ENCODE results near the gene TDRKH. TPM values are rescaled to one million over a fixed set of nuclear protein-coding genes. Genes with fewer than 3 reads are reported as not detected.

Gene TDRKH
- total and polyA plus RNA-seq, 4 donors = 1.5 to 6.7 (median 3.8) TPM

DNA sequence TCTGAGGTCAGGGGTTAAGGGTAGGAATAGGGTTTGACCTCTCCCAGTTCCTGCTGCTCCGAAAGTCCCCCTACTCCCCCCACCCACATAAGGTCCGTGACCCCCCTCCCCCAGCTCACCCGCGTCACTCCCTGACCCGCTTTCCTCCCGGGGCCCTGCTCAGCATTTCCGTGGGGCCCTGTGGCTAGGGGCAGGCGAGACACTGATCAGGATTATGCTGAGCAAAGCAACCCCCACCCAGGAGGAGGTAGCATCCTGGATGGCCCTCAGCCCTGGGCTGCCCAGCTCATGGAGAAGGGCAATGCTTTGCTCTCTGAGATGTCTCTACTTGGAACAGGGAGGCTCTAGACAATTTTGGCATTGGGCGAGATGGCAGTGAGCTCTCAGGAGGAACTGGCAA is 37.6 kb upstream of the TDRKH start:
- Histone ChIP-seq H3K9me3 (ENCODE audit: control insufficient read depth in 4 of 4, low read length in 3 of 4) (no peaks in the 10 kb centered on the region), H3K9ac (ENCODE audit: low read depth in 1 of 2, low read length in 2 of 2) (no peak overlapping the region), H3K4me3 (ENCODE audit: low read depth in 1 of 3, low read length in 3 of 3) (no peak overlapping the region), H3K27ac (ENCODE audit: low read depth in 1 of 2, low read length in 2 of 2) (peak overlapping the region in 1 of 2 donors; percentile 23), H3K27me3 (ENCODE audit: control insufficient read depth in 4 of 4, insufficient read depth in 4 of 4, low read length in 3 of 4) (no peaks in the 10 kb centered on the region), H3K36me3 (ENCODE audit: control insufficient read depth in 4 of 4, insufficient read depth in 3 of 4, low read depth in 1 of 4, low read length in 3 of 4) (peaks cover 2 to 12% (median 4%) of the 10 kb centered on the region in 4 donors), H3K4me1 (ENCODE audit: control insufficient read depth in 4 of 4, insufficient read depth in 4 of 4, low read length in 3 of 4) (peaks cover 11 to 79% (median 62%) of the 10 kb centered on the region in 4 donors)
- no peak for TF ChIP-seq HNF4A (conservative IDR thresholded peaks at IDR 0.05)
- TF ChIP-seq, protein P1, sequence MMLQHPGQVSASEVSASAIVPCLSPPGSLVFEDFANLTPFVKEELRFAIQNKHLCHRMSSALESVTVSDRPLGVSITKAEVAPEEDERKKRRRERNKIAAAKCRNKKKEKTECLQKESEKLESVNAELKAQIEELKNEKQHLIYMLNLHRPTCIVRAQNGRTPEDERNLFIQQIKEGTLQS (IDR thresholded peaks at IDR 0.05) = no peak
- no peak for TF ChIP-seq NR2F2 (IDR thresholded peaks at IDR 0.05)
- DNase-seq (ENCODE audit: low spot score) = no peak
- WGBS = 51% methylated on average over 9 of the region's 9 CpGs

DNA sequence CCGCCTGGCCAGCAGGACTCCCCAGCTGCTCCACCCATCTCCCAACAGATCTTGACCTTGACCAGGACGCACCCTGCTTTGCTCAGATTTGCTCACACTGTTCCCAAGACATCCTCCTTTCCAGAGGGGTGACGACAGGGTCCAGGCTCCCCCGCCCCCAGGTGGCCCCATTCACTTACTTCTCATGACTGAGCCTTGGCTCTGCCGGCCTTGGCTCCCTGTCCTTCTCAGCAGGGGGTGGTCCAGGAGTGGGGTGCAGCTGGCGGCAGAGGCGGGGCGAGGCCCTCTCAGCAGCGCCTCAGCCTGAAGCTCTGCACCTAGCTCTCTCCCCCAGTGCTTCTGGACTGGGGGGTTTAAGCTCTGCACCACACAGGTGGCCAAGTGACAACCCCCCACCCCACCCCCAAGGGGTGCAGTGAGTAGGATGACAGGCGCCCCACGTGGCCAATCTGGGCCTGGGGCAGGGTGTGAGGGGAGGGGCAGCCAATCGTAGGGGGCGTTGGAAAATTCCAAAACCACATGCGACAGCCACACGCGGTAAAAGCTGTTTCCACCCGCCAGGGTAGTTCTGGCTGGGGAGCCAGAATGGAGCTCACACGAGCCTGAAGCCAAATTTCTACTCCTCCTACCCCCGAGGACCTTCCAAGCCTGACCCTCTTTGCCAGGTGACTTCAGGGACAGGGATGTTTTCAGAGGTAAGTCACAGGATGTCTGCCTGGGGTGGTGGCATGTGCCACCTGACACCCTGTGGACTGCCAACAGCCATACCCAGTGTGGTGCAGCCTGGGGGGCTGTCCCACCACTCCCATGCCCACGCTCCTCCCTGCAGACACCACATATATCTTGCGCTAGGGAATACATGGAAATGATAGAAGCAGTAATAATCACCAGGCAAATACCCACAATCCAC is 35.7 kb upstream of the TDRKH start:
- TF ChIP-seq FOXA2 (IDR thresholded peaks at IDR 0.05) (no peak), EGR1 (IDR thresholded peaks at IDR 0.05; ENCODE audit: low read depth in 2 of 2) (no peak), RAD21 (IDR thresholded peaks at IDR 0.05) (no peak), JUND (IDR thresholded peaks at IDR 0.05) (no peak), TAF1 (conservative IDR thresholded peaks at IDR 0.05) (no peak)
- TF ChIP-seq, protein P1 (IDR thresholded peaks at IDR 0.05) = no peak
- Histone ChIP-seq H3K4me3 (ENCODE audit: low read depth in 1 of 3, low read length in 3 of 3) (no peak overlapping the region), H3K9me3 (ENCODE audit: control insufficient read depth in 4 of 4, low read length in 3 of 4) (no peaks in the 10 kb centered on the region), H3K27me3 (ENCODE audit: control insufficient read depth in 4 of 4, insufficient read depth in 4 of 4, low read length in 3 of 4) (no peaks in the 10 kb centered on the region), H3K4me1 (ENCODE audit: control insufficient read depth in 4 of 4, insufficient read depth in 4 of 4, low read length in 3 of 4) (peaks cover 11 to 87% (median 67%) of the 10 kb centered on the region in 4 donors), H3K27ac (ENCODE audit: low read depth in 1 of 2, low read length in 2 of 2) (no peak overlapping the region), H3K9ac (ENCODE audit: low read depth in 1 of 2, low read length in 2 of 2) (no peak overlapping the region), H3K36me3 (ENCODE audit: control insufficient read depth in 4 of 4, insufficient read depth in 3 of 4, low read depth in 1 of 4, low read length in 3 of 4) (peaks cover 2 to 12% (median 4%) of the 10 kb centered on the region in 4 donors)
- 67% methylated on average over 21 of the region's 21 CpGs for WGBS
- DNase-seq (ENCODE audit: low spot score) = no peak

DNA sequence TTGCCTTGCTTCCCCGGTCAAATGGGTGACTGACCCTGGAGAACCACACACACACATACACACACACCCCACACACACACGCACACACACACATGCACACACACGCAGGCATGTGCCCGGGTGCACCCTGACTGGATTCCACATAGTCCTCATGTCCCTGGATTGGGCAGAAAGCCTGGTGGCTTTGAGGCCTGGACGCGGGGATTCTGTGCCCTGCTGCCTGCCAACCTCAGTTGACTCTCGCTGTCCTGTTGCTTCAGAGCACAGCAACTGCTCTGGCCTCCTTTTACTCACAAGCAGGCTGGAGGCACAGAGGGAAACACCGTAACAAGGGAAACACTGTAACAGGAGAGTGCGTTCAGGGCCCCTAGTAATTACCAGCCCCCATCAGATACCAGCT is 34.9 kb upstream of the TDRKH start:
- Histone ChIP-seq H3K4me3 (ENCODE audit: low read depth in 1 of 3, low read length in 3 of 3) (no peak overlapping the region), H3K9me3 (ENCODE audit: control insufficient read depth in 4 of 4, low read length in 3 of 4) (no peaks in the 10 kb centered on the region)
- DNase-seq (ENCODE audit: low spot score) = no peak

More for the DNA sequence above, 34.9 kb upstream of the TDRKH start:
- Histone ChIP-seq H3K4me1 (ENCODE audit: control insufficient read depth in 4 of 4, insufficient read depth in 4 of 4, low read length in 3 of 4) (peaks cover 14 to 91% (median 72%) of the 10 kb centered on the region in 4 donors), H3K36me3 (ENCODE audit: control insufficient read depth in 4 of 4, insufficient read depth in 3 of 4, low read depth in 1 of 4, low read length in 3 of 4) (peaks cover 2 to 12% (median 4%) of the 10 kb centered on the region in 4 donors), H3K27ac (ENCODE audit: low read depth in 1 of 2, low read length in 2 of 2) (no peak overlapping the region), H3K9ac (ENCODE audit: low read depth in 1 of 2, low read length in 2 of 2) (no peak overlapping the region), H3K27me3 (ENCODE audit: control insufficient read depth in 4 of 4, insufficient read depth in 4 of 4, low read length in 3 of 4) (no peaks in the 10 kb centered on the region)
- TF ChIP-seq RXRA (IDR thresholded peaks at IDR 0.05) (peak; percentile 20 to 58), FOXA2 (IDR thresholded peaks at IDR 0.05) (no peak), EGR1 (IDR thresholded peaks at IDR 0.05; ENCODE audit: low read depth in 2 of 2) (no peak)
- TF ChIP-seq, protein P2, sequence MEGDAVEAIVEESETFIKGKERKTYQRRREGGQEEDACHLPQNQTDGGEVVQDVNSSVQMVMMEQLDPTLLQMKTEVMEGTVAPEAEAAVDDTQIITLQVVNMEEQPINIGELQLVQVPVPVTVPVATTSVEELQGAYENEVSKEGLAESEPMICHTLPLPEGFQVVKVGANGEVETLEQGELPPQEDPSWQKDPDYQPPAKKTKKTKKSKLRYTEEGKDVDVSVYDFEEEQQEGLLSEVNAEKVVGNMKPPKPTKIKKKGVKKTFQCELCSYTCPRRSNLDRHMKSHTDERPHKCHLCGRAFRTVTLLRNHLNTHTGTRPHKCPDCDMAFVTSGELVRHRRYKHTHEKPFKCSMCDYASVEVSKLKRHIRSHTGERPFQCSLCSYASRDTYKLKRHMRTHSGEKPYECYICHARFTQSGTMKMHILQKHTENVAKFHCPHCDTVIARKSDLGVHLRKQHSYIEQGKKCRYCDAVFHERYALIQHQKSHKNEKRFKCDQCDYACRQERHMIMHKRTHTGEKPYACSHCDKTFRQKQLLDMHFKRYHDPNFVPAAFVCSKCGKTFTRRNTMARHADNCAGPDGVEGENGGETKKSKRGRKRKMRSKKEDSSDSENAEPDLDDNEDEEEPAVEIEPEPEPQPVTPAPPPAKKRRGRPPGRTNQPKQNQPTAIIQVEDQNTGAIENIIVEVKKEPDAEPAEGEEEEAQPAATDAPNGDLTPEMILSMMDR (IDR thresholded peaks at IDR 0.05; ENCODE audit: low read depth, low read length, missing input control) = no peak
- TF ChIP-seq, protein P3, sequence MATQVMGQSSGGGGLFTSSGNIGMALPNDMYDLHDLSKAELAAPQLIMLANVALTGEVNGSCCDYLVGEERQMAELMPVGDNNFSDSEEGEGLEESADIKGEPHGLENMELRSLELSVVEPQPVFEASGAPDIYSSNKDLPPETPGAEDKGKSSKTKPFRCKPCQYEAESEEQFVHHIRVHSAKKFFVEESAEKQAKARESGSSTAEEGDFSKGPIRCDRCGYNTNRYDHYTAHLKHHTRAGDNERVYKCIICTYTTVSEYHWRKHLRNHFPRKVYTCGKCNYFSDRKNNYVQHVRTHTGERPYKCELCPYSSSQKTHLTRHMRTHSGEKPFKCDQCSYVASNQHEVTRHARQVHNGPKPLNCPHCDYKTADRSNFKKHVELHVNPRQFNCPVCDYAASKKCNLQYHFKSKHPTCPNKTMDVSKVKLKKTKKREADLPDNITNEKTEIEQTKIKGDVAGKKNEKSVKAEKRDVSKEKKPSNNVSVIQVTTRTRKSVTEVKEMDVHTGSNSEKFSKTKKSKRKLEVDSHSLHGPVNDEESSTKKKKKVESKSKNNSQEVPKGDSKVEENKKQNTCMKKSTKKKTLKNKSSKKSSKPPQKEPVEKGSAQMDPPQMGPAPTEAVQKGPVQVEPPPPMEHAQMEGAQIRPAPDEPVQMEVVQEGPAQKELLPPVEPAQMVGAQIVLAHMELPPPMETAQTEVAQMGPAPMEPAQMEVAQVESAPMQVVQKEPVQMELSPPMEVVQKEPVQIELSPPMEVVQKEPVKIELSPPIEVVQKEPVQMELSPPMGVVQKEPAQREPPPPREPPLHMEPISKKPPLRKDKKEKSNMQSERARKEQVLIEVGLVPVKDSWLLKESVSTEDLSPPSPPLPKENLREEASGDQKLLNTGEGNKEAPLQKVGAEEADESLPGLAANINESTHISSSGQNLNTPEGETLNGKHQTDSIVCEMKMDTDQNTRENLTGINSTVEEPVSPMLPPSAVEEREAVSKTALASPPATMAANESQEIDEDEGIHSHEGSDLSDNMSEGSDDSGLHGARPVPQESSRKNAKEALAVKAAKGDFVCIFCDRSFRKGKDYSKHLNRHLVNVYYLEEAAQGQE (IDR thresholded peaks at IDR 0.05) = no peak
- WGBS = 45% methylated on average over 9 of the region's 9 CpGs
